ENCODE data around the gene PRDM15.
"Not testable (repeated sequence)": the region's sequence is repeated elsewhere in the genome, so short reads cannot be mapped to it uniquely, and the experiment has no call there.

PRDM15 gene

DNA sequence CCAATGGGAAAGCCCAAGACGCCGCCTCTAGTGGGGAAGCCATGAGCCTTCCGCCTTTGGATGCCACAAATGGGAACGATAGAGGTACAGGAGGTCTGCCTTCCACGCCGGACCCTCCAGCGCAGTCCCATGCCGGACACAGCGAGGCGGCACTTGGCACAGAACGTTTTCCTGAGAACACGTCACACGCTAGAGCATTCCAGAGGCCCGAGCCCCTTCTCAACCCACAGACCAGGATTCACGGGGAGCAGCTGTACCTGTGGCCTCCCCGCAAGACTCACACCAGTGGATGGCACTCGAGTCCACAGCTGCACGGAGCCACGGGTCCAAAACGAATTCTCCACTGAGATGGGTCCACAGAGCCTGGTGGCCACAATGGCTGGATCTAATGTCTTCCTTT lies 80.8 kb downstream of the PRDM15 start:
- Histone ChIP-seq H3K27me3 (replicated peaks; ENCODE audit: control insufficient read depth, insufficient read depth, low read length) (no peaks in the 10 kb centered on the region), H3K4me1 (ENCODE audit: control insufficient read depth, insufficient read depth, low read length) (peaks cover 4% of the 10 kb centered on the region), H3K4me3 (ENCODE audit: low read length) (no peak overlapping the region), H3K9ac (ENCODE audit: low read length) (no peak overlapping the region), H3K9me3 (ENCODE audit: control insufficient read depth, low read length) (peaks cover 6% of the 10 kb centered on the region), H3K36me3 (ENCODE audit: control insufficient read depth, insufficient read depth, low read length, severe bottlenecking) (peaks cover 26% of the 10 kb centered on the region)
- no peak for DNase-seq (ENCODE audit: low read depth)

DNA sequence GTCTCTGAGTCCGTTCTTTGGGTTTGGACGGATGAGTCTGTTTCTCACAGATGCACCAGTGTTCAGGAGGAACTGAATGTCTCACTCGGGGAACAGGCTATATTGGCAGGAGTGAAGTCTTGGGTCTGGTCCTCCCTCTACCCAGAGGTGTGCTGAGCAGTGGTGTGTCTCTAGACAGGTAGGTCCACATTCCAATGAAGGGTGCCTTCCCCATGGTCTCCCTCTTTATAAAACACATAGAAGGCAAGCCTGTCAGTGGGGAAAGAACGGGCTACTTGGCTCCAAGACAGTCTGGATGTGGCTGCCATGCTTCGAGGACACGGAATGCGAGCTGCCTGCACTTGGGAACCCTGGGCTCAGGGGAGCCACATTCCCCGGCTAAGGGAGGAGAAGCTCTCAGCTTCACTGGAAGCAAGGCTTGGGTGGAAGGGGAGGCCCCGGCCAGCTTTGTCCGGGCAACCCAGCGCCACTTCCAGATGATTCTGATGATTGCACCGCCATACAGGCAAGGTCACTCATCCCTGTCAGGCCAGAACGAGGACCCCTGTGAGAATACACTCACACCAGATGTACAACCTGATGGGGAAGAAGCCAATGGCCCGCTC lies 82.6 kb downstream of the PRDM15 start:
- Histone ChIP-seq H3K4me1 (ENCODE audit: control insufficient read depth, insufficient read depth, low read length) (no peaks in the 10 kb centered on the region), H3K9me3 (ENCODE audit: control insufficient read depth, low read length) (peaks cover 20% of the 10 kb centered on the region), H3K9ac (ENCODE audit: low read length) (no peak overlapping the region), H3K36me3 (ENCODE audit: control insufficient read depth, insufficient read depth, low read length, severe bottlenecking) (peaks cover 19% of the 10 kb centered on the region), H3K4me3 (ENCODE audit: low read length) (no peak overlapping the region), H3K27me3 (replicated peaks; ENCODE audit: control insufficient read depth, insufficient read depth, low read length) (no peaks in the 10 kb centered on the region)
- DNase-seq (ENCODE audit: low read depth): no peak

DNA sequence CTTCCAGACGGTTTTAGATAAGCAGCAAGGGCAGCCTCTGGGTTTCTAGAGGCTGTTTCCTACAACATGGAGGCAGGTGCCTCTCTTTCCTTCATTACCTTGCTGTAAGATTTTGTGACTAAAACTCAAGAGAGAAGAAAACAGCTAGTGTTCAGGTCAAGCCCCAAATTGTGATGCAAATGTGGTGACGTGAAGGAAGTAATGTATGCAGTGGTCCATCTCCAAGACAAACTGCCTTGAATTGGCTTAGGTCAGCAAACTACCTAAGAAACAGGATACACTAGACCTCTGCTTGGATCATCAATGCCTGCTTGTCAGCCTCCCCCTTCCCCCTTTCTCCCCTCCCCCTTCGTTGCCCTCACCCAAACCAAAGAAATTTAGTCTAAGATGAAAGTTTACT lies 83.4 kb downstream of the PRDM15 start:
- Histone ChIP-seq H3K36me3 (ENCODE audit: control insufficient read depth, insufficient read depth, low read length, severe bottlenecking) (peaks cover 13% of the 10 kb centered on the region), H3K27me3 (replicated peaks; ENCODE audit: control insufficient read depth, insufficient read depth, low read length) (no peaks in the 10 kb centered on the region), H3K9ac (ENCODE audit: low read length) (no peak overlapping the region), H3K4me1 (ENCODE audit: control insufficient read depth, insufficient read depth, low read length) (no peaks in the 10 kb centered on the region), H3K4me3 (ENCODE audit: low read length) (no peak overlapping the region), H3K9me3 (ENCODE audit: control insufficient read depth, low read length) (peaks cover 20% of the 10 kb centered on the region)
- no peak for DNase-seq (ENCODE audit: low read depth)

DNA sequence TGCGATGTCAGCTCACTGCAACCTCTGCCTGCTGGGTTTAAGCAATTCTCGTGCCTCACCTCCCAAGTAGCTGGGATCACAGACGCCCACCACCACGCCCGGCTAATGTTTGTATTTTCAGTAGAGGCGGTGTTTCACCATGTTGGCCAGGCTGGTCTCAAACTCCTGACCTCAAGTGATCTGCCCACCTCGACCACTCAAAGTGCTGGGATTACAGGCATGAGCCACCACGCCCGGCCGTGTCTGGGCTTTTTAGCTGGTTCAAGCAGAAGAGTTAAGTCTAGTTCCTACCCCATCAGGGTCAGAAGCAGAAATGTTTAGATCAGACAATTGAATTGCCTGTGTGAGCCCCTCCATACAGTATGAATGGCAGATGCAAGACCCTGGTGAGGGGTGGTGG lies 84.5 kb downstream of the PRDM15 start:
- no peak overlapping the region for H3K9ac ChIP-seq (ENCODE audit: low read length)
- DNase-seq (ENCODE audit: low read depth): no peak
- H3K4me3 ChIP-seq (ENCODE audit: low read length): no peak overlapping the region

DNA sequence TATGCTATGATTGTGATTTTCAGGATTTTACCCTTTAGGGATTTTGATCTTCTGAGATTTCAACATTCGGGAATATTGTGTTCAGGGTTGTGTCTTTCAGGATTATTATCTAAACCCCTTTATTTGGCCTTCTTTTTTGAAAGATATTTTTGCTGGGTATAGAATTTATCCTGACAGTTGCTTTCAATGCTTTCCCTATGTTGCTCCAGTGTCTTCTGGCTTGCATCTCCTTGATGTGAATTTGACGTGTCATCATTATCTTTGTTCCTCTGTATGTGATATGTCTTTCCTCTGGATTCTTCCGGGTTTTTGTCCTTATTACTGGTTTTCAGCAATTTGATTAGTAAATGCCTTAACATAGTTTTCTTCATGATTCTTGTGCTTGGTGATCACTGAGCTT lies 86.4 kb downstream of the PRDM15 start:
- peaks cover 20% of the 10 kb centered on the region for H3K9me3 ChIP-seq (ENCODE audit: control insufficient read depth, low read length)
- H3K4me1 ChIP-seq (ENCODE audit: control insufficient read depth, insufficient read depth, low read length): no peaks in the 10 kb centered on the region
- H3K36me3 ChIP-seq (ENCODE audit: control insufficient read depth, insufficient read depth, low read length, severe bottlenecking): no peaks in the 10 kb centered on the region
- no peak for DNase-seq (ENCODE audit: low read depth)
- H3K9ac ChIP-seq (ENCODE audit: low read length): no peak overlapping the region
- no peak overlapping the region for H3K4me3 ChIP-seq (ENCODE audit: low read length)
- peaks cover 10% of the 10 kb centered on the region for H3K27me3 ChIP-seq (replicated peaks; ENCODE audit: control insufficient read depth, insufficient read depth, low read length)

More for the DNA sequence above, 84.5 kb downstream of the PRDM15 start:
- Histone ChIP-seq H3K9me3 (ENCODE audit: control insufficient read depth, low read length) (peaks cover 20% of the 10 kb centered on the region), H3K36me3 (ENCODE audit: control insufficient read depth, insufficient read depth, low read length, severe bottlenecking) (peaks cover 13% of the 10 kb centered on the region), H3K4me1 (ENCODE audit: control insufficient read depth, insufficient read depth, low read length) (no peaks in the 10 kb centered on the region), H3K27me3 (replicated peaks; ENCODE audit: control insufficient read depth, insufficient read depth, low read length) (no peaks in the 10 kb centered on the region)

DNA sequence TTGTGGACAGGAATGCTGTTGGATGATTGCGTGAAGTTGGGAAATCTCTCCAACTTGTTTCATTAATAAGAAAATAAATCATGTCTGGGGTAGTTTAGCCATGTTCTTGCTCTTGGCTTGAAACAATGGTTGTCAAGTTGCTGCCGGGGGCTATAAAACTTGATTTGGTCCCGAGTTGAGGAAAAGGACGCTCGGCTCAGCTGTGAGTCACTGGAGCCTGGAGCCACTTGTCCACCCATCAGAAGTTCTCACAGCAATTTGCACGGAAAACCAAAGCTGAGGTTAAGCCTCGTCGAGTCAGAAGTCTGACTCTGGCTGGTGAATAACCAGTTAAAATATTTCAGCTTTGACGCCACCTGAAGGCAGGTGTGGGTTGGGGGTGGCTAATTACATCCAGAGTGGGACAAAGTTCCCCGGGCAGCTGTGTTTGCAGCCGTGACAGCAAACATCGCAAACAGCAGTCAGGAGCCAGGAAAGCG lies 92.6 kb downstream of the PRDM15 start:
- Histone ChIP-seq H3K9me3 (ENCODE audit: control insufficient read depth, low read length) (no peaks in the 10 kb centered on the region), H3K4me1 (ENCODE audit: control insufficient read depth, insufficient read depth, low read length) (peaks cover 8% of the 10 kb centered on the region), H3K27me3 (replicated peaks; ENCODE audit: control insufficient read depth, insufficient read depth, low read length) (peaks cover 34% of the 10 kb centered on the region), H3K36me3 (ENCODE audit: control insufficient read depth, insufficient read depth, low read length, severe bottlenecking) (no peaks in the 10 kb centered on the region), H3K4me3 (ENCODE audit: low read length) (no peak overlapping the region), H3K9ac (ENCODE audit: low read length) (no peak overlapping the region)
- DNase-seq (ENCODE audit: low read depth): peak; percentile 83

DNA sequence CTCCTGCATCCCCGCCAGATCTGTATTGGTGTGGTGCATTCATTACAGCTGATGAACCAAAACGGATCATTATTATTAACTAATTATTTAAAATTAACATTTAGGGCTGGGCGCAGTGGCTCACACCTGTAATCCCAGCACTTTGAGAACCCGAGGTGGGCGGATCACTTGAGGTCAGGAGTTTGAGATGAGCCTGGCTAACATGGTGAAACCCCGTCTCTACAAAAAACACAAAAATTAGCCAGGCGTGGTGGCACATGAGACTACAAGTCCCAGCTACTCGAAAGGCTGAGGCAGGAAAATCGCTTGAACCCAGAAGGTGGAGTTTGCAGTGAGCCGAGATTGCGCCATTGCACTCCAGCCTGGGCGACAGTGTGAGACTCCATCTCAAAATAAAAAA lies 93.9 kb downstream of the PRDM15 start:
- peaks cover 44% of the 10 kb centered on the region for H3K27me3 ChIP-seq (replicated peaks; ENCODE audit: control insufficient read depth, insufficient read depth, low read length)
- H3K4me1 ChIP-seq (ENCODE audit: control insufficient read depth, insufficient read depth, low read length); H3K4me3 ChIP-seq (ENCODE audit: low read length); H3K9me3 ChIP-seq (ENCODE audit: control insufficient read depth, low read length); DNase-seq (ENCODE audit: low read depth); H3K36me3 ChIP-seq (ENCODE audit: control insufficient read depth, insufficient read depth, low read length, severe bottlenecking); H3K9ac ChIP-seq (ENCODE audit: low read length): not testable (repeated sequence)

DNA sequence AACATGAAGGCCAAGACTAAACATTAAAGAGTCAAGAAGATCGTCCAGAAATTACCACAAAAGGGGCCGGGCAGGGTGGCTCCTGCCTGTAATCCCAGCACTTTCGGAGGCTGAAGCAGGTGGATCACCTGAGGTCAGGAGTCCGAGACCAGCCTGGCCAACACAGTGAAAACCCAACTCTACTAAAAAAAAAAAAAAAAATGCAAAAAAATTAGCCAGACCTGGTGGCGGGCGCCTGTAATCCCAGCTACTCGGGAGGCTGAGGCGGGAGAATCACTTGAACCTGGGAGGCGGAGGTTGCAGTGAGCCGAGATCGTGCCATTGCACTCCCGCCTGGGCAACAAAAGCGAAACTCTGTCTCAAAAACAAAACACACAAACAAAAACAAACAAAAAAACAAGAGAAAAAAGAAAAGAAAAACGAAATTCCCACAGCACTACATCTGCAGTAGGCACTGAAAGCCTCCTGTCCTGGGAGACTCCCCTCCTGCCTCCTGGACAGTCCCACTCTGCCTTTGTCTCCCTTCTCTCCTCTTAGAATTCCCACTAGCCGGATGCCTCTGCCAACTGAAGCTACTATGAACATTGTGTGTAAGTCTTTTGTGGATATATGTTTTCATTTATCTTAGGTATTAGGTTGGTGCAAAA lies 94.6 kb downstream of the PRDM15 start:
- no peak overlapping the region for H3K4me3 ChIP-seq (ENCODE audit: low read length)
- H3K27me3 ChIP-seq (replicated peaks; ENCODE audit: control insufficient read depth, insufficient read depth, low read length): peaks cover 51% of the 10 kb centered on the region
- no peaks in the 10 kb centered on the region for H3K9me3 ChIP-seq (ENCODE audit: control insufficient read depth, low read length)
- H3K9ac ChIP-seq (ENCODE audit: low read length): no peak overlapping the region
- peaks cover 8% of the 10 kb centered on the region for H3K4me1 ChIP-seq (ENCODE audit: control insufficient read depth, insufficient read depth, low read length)
- no peak for DNase-seq (ENCODE audit: low read depth)
- no peaks in the 10 kb centered on the region for H3K36me3 ChIP-seq (ENCODE audit: control insufficient read depth, insufficient read depth, low read length, severe bottlenecking)

DNA sequence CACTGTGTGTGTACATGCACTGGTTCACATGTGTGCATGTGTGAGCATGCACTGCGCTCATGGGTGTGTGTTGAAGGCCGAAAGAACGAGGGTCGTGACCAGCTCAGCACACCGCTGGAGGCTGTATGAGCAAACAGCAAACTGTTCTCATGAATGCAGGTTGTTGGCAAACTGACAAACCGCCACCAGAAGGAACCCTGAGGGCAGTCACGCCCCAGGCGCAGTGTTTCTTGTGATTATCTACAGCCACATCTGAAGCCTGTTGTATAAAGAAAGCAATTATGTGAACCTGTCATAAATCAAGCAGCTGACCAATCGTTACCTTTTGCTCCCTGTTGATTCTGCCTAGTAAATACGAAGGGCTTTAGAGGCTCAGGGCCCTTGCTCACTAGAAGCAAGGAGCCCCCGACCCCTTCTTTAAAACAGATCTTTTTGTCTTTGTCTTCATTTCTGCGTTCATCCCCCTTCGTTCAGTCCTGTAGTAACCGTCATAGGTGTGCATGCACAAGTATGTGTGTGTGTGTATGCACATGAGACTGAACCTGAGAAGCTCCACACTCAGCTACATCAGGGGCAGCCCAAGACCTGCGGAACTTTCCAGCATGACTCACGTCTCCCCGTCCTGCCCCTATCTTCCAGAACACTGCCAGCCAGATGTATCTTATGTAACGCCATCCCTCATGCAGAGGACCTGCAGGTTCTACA lies 95.5 kb downstream of the PRDM15 start:
- Histone ChIP-seq H3K9ac (ENCODE audit: low read length) (no peak overlapping the region), H3K4me3 (ENCODE audit: low read length) (no peak overlapping the region), H3K27me3 (replicated peaks; ENCODE audit: control insufficient read depth, insufficient read depth, low read length) (peaks cover 53% of the 10 kb centered on the region), H3K4me1 (ENCODE audit: control insufficient read depth, insufficient read depth, low read length) (peaks cover 15% of the 10 kb centered on the region), H3K36me3 (ENCODE audit: control insufficient read depth, insufficient read depth, low read length, severe bottlenecking) (no peaks in the 10 kb centered on the region), H3K9me3 (ENCODE audit: control insufficient read depth, low read length) (no peaks in the 10 kb centered on the region)
- peak; percentile 35 for DNase-seq (ENCODE audit: low read depth)

DNA sequence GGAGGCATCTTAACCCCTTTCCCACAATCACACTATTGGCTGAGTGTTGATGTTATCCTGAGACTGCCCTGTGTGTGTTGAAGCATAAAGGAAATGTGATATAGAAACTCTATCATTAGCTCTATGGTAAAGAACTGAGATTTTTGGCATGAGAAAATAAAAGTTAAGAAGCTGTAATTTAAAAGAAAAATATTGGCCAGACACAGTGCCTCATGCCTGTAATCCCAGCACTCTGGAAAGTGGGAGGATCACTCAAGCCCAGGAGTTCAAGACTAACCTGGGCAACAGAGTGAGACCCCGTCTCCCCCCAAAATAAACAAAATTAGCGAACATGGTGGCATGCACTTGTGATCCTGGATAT lies 98.1 kb downstream of the PRDM15 start:
- Histone ChIP-seq H3K9ac (ENCODE audit: low read length) (no peak overlapping the region), H3K9me3 (ENCODE audit: control insufficient read depth, low read length) (no peaks in the 10 kb centered on the region), H3K36me3 (ENCODE audit: control insufficient read depth, insufficient read depth, low read length, severe bottlenecking) (no peaks in the 10 kb centered on the region), H3K27me3 (replicated peaks; ENCODE audit: control insufficient read depth, insufficient read depth, low read length) (peaks cover 50% of the 10 kb centered on the region), H3K4me1 (ENCODE audit: control insufficient read depth, insufficient read depth, low read length) (peaks cover 15% of the 10 kb centered on the region), H3K4me3 (ENCODE audit: low read length) (no peak overlapping the region)
- no peak for DNase-seq (ENCODE audit: low read depth)

DNA sequence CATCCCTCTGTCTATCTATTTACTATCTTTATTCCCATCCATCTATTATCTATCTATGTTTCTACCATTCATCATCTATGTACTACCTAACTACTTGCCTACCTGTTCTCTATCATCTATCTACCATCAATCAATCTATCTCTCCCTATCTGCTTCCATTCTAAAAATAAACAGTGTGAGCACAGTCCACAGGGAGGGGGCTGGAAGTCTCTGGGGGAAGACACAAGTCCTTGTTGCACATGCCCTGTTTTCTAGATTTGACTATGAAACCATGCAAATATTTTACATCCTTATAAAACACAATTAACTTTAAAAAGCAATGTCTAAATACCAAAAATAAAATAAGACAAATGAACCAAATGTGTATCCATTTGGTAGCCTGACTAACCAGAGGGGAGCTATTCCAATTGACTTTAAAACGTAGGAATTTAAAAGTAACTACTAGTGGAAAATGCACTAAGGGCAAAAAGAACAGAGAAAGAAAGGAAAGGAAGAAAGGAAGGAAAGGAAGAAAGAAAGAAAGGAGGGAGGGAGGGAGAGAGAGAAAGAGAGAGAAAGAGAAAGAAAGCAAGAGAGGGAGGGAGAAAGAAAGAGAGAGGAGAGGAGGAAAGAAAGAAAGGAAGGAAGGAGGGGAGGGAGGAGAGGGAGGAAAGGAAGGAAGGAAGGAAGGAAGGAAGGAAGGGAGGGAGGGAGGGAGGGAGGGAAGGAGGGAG lies 98.7 kb downstream of the PRDM15 start:
- peaks cover 15% of the 10 kb centered on the region for H3K4me1 ChIP-seq (ENCODE audit: control insufficient read depth, insufficient read depth, low read length)
- DNase-seq (ENCODE audit: low read depth): no peak
- H3K27me3 ChIP-seq (replicated peaks; ENCODE audit: control insufficient read depth, insufficient read depth, low read length): peaks cover 50% of the 10 kb centered on the region
- no peaks in the 10 kb centered on the region for H3K9me3 ChIP-seq (ENCODE audit: control insufficient read depth, low read length)
- H3K36me3 ChIP-seq (ENCODE audit: control insufficient read depth, insufficient read depth, low read length, severe bottlenecking): no peaks in the 10 kb centered on the region
- no peak overlapping the region for H3K4me3 ChIP-seq (ENCODE audit: low read length)
- no peak overlapping the region for H3K9ac ChIP-seq (ENCODE audit: low read length)
